Esophagus muscularis mucosa (tissue), 3 donors: ENCODE results near the gene TTC24.
"Not testable (repeated sequence)": the region's sequence is repeated elsewhere in the genome, so short reads cannot be mapped to it uniquely, and the experiment has no call there.

ENCODE experiments used
- POLR2AphosphoS5 ChIP-seq, 2 donors: sonication (generic); formaldehyde crosslinking; IDR thresholded peaks; one replicate each; pipeline ENCODE4 v1.6.1; 2017; ENCODE audit warnings: antibody characterized with exemption in 2 of 2
- TF ChIP-seq, protein P1 (sequence below), 3 experiments: fragments of 200-600 bp in 2 of 3; fragments of 450-650 bp in 1 of 3; sonication (generic) in 2 of 3; IDR thresholded peaks; one replicate each; pipeline ENCODE4 v1.5.1; 2017 to 2019; ENCODE audit warnings: antibody characterized with exemption in 3 of 3, mild to moderate bottlenecking in 2 of 3, moderate library complexity in 1 of 3

DNA sequence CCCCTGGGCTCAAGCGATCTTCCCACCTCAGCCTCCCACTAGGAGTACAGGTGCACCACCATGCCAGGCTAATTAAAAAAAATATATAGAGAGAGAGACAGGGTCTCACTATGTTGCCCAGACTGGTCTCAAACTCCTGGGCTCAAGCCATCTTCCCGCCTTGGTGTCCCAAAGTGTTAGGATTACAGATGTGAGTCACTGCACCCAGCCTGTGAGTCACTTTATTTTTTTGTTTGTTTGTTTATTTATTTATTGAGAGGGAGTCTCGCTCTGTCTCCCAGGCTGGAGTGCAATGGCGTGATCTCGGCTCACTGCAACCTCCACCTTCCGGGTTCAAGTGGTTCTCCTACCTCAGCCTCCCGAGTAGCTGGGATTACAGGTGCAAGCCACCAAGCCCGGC is 8.4 kb downstream of the TTC24 start:
- TF ChIP-seq, protein P1, sequence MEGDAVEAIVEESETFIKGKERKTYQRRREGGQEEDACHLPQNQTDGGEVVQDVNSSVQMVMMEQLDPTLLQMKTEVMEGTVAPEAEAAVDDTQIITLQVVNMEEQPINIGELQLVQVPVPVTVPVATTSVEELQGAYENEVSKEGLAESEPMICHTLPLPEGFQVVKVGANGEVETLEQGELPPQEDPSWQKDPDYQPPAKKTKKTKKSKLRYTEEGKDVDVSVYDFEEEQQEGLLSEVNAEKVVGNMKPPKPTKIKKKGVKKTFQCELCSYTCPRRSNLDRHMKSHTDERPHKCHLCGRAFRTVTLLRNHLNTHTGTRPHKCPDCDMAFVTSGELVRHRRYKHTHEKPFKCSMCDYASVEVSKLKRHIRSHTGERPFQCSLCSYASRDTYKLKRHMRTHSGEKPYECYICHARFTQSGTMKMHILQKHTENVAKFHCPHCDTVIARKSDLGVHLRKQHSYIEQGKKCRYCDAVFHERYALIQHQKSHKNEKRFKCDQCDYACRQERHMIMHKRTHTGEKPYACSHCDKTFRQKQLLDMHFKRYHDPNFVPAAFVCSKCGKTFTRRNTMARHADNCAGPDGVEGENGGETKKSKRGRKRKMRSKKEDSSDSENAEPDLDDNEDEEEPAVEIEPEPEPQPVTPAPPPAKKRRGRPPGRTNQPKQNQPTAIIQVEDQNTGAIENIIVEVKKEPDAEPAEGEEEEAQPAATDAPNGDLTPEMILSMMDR (IDR thresholded peaks at IDR 0.05) = not testable (repeated sequence)
- TF ChIP-seq POLR2AphosphoS5 (IDR thresholded peaks at IDR 0.05) = not testable (repeated sequence)
